Stimulated activated CD4-positive, alpha-beta T cell treated with anti-CD3 and anti-CD28 coated beads, Interleukin-1b, Interleukin-23, amount 100 ng/mL, for 48 hours (primary cell): ENCODE data around the gene GDE1.

Source experiments
- DNase-seq: peaks from one replicate; pipeline ENCODE4 v3.0.0-alpha.2; 2020

The GDE1 gene

DNA sequence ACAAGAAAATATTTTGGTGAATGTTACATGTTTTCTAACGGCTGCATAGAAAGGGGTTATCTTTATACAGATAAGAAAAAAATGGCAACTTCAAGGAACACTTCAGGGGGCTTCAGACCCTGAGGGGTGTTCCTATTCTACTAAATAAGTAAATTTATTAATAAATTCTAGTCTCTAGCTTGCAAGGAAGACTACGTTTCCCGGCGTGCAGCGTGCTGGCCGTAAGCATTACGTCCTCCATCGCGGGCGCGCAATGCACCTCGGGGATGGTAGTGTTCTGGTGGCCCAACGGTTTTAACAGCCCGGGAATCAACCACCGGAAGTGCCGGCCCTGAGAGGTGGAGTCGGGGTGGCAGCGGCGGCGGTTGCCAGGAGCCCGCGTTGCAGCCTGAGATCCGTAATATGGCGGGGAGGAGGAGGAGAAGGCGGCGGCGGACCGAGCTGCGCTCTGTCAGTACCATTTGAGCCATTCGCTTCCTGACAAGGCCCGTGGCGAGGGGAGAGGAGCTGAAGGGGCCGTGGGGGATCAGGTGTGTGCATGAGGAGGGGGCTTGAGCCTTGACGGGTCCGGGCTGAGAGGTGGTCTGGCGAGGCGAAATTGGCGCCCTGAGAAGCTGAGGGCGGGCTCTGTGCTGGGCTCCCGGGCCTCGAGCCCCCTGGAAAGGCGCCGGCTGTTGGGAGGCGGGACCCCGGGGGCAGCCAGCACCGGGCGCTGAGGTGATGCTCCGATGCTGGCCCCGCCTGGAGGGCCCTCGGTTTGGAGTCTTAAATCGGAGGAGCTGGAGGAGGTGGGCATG is 1.9 kb upstream of the GDE1 start, which contains the start of gene CCP110:
TSS of gene CCP110 (plus strand) at position 384 of the 797 bp plus-strand sequence. CDS start 3,940 bp downstream, outside the sequence.
- DNase-seq = peak; percentile 96

DNA sequence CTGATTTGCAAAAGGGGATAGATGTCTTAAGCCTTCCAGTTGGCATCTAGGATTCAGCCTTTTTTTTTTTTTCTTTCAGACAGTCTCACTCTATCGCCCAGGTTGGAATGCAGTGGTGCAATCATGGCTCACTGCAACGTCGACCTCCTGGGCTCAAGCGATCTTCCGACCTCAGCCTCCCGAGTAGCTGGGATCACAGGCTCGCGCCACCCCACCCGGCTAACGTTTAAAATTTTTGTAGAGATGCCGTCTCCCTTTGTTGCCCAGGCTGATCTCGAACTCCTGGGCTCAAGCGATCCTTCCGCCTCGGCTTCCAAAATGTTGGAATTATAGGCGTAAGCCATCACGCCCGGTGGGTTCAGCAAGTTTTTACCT is 1.3 kb upstream of the GDE1 start:
- DNase-seq = no peak

DNA sequence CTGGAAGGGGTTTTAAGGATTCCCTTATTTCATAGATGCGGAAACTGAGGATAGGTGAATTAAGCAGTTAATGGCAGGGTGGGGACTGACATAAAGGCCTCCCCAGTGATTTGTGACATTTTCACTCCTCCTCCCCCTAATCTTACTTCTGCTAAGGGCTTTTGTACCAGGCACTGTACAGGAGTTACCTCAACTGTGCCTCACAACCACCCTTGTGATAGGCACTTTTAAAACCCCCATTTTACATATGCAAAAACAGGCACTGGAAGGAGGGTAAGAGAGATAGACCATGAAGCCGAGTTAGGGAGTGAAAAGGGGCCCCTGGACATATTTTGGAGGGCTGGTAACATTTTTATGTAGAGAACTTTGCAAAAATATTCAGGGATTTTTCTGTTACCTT is 862 bp upstream of the GDE1 start:
- DNase-seq = no peak

DNA sequence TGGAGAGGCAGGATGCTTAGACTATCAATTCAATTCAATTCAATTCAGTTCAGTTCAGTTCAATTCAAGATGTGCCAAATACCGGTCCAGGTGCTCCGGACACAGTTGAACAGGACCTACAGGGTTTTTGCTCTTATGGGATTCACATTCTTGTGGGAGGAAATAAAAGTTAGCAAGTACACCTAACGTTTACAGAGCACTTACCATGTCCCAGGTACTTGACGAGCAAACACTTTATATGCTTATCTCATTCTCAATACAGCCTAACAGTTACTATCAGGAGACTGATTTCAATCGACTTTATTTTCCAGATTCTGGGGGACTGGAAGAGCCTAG is 467 bp upstream of the GDE1 start:
- no peak for DNase-seq

DNA sequence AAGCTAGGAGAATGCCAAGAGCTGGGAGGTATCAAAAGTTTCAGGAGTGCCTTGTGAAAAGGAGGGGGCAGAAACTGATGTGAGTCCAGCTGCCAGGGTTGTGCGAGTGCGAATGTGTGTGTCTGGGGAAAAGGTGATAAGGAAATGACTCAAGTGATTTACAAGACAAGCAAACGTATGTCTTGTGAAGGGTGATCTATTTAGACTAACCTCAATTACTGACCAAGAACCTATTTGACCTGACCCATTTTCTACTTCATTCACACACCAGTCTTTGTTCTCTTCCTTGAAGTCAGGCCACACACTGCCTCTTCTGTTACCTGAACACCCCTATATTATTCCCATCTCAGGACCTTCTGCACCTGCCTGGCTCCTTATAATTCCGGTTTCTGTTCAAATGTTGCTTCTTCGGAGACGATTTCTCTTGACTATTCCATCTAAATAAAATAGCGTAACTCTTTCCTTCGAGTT is 1.0 kb downstream of the GDE1 start:
- DNase-seq = peak; percentile 18

DNA sequence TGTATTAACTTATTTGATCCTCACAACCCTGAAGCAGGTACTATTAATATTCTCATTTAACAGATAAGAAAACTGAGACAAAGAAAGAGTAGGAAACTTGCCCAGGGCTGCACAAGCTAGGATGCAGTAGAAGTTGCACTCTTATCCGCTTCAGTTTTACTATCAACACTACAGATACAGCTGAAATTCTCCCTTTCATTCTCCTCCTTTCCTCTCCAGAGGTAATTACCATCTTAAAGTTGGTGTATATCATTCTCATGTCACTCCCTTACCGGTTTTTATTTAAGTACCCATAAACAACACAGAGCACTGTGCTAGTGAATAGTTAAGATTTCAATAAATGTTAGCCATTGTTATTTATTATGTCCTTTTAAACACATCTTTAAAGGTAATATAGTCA is 3.5 kb downstream of the GDE1 start:
- no peak for DNase-seq

DNA sequence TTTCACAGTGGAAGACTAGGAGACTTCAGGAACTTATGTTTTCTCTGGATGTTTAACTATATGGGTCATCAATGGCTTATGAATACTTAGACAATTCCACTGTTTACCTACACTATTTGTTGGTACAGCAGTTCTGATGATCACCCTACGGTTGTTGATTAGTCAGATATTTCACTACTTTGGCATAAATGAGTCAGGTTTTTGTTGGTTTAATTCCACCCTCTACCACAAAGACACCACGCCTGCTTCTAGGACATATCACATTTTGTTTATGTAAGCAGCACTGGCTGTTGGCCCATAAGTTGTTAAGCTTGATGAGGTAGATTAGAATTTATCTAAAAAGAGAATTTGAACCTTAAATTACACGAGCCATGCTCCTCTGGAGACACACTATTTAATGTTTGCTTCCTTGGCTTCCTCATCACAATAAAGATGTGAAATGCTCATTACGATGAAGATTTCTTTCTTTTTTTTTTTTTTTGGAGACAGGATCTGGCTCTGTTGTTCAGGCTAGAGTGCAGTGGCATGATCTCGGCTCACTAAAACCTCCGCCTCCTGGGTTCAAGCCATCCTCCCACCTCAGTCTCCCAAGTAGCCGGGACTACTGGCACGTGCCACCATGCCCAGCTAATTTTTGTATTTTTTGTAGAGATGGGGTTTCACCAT is 4.3 kb downstream of the GDE1 start:
- no peak for DNase-seq

DNA sequence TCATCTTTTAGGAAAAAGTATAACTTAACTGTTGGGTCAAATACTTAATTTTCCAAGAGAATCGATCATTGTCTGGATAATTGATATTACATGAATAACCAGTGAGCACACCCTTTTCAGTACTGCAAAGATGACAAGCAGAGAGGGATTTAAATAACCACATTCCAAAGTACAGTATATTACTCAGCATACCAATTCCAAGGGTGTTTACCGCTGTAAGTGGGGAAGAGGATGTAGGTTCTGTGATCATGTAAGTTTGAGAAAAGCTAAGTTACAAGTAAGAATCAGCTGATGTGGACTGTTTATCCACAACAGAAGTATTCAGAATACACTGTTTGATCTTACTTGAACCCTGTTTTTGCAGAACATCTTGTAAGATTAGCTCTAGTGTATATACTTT is 6.1 kb downstream of the GDE1 start:
- no peak for DNase-seq

DNA sequence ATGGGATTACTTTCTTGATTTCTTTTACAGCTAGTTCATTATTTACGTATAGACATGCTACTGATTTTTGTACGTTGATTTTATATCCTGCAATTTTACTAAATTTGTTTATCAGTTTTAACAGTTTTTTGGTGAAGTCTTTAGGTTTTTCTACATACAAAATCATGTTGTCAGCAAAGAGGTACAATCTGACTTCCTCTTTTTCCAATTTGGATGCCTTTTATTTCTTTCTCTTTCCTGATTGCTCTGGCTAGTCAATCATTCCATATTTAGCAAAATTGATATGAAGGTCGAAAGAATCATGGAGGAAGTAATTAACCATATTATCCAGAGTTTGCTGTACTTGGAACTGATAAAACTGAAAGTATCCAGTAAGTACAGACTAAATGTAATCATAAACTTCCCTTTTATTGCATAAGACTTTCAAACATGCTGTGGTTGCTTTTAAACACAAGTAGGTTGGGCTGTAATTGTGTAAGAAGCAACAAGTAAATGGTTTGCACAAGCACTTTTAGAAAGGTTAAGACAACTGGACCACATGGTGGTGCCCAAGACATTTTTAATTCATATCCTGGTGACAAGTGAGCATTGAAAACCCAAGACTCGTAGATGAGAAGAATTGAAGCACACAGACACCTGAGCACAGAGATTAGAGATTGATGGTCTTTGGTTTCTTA is 8.4 kb downstream of the GDE1 start:
- no peak for DNase-seq

DNA sequence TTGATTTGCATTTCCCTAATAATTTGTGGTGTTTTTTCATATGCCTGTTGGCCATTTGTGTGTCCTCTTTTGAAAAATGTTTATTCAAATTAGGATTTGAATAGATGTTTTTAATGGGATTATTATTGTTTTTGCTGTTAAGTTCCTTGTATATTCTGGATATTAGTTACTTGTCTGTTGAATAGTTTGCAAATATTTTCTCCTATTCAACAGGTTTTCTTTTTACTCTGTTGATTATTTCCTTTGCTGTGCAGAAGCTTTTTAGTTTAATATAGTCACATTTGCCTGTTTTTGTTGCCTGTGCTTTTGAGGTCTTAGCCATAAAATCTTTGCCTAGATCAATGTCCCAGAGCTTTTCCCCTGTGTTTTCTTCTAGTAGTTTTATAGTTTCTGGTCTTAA is 9.6 kb downstream of the GDE1 start:
- no peak for DNase-seq

DNA sequence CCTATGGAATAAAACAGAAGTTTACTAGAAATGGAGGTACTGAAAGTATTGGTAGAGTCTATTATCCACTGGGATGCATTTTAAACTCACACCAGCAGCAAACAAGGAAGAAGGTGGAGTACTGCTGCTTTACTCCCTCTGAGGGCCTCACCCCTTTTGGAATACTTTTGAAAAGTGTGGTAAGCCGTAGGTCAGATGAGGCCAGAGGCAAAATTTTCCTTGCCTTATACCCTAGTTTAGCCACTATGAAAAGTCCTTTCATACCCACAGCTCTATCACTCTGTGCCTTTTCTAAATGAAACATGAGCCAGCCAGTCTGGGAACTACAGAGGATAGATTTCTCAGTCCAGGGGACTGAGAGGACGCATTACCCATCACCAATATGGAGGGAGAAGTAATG is 14.0 kb downstream of the GDE1 start:
- DNase-seq = no peak

DNA sequence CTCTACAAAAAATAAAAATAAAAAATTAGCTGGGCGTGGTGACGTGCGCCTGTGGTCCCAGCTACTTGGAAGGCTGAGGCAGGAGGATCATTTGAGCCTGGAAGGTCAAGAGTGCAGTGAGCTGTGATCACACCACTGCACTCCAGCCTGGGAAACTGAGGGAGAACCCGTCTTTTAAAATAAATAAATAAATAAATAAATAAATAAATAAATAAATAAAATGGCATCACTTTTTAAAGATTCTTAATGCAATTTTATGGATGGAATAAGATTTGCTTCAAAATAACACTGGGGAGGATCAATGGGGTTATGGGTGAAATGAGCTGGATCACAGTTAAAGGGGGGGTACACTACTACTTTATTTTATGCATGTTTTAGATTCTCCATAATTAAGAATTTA is 14.9 kb downstream of the GDE1 start:
- DNase-seq = no peak

DNA sequence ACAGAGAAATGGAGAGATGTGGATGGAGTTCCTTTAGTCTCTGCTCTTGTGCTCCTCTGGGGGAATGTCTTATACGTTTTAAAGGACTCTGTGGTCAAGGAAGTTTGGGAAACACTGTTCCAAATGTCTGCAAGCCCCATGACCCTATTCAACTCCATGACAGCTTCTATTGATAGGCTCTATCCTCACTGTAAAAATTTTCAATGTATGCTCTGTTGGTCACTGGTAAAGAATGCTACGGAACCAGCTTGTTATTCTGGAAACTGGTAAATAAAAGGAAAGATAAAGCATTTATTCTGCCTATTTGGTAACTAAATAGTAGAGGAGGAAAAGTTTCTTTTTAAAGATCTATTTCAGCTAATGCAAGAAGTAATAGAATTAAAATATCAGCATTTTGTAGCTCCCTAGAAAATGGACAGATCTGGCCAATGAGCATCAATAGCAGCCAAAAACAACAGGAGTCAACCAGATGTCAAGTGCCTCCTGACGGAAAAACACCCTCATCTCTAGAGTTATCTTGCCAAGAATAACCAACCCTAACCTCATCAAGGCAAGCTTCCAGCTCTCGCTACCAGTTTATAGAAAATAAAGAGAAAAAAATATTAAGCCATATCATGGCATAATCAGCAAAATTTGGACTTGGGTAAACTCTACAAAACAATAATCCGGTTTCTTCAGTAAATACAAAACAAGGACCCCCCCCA is 16.1 kb downstream of the GDE1 start:
- no peak for DNase-seq

DNA sequence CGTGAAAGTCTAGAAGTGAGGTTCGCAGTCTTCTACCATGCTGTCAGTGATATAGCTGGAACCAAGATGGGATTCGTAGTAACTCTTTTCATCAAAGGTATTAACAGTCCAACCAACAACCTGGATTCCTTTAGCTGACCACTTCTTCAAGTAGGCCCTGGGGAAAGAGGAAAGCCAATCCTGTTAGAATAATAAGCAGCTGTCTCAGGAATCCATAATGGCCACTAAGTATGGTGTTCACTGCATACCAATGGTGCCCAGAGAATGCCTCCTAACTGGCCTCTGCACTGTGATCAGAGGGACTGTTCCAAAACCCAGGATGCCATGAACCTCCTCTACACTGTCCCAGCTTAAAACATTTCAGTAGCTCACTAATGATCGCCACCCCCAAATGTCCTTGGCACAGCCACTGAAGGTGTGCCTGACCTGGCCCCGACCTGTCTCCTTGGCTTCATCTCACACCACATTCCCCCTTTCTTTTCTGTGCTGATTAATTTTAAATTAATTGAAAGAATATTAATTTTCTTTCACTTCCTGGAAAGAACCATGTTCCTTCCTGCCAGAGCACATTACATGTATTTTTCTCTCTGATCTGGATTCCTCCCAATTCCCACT is 18.3 kb downstream of the GDE1 start:
- no peak for DNase-seq

DNA sequence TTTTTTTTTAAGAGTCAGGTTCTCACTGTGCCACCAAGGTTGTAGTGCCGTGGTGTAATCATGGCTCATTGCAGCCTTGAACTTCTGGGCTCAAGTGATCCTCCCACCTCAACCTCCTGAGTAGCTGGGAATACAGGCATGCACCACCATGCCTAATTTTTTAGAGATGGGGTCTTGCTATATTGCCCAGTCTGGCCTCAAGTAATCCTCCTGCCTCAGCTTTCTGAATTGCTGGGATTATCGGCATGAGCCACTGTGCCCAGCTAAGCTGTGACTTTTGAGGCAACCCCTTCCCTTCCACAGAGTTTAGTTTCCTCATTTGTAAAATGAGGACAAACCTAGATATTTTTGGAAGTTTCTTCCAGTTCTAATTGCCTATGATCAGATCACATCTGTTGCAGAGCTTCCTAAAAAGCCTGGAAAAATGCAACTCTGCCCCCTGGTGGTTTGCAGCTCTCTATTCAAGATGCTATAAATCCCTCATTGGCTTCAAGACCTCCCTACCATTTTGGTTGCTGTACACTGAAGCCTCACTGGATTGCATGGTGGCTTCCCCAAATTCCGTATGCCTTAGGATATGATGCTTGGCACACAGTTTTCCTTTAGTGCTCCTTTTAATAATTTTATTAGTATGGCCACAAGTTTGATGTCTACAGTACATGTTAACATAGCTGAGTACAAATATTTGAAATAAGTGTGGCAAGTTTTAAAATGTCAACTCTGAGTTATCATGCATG is 19.3 kb downstream of the GDE1 start:
- DNase-seq = peak; percentile 57

DNA sequence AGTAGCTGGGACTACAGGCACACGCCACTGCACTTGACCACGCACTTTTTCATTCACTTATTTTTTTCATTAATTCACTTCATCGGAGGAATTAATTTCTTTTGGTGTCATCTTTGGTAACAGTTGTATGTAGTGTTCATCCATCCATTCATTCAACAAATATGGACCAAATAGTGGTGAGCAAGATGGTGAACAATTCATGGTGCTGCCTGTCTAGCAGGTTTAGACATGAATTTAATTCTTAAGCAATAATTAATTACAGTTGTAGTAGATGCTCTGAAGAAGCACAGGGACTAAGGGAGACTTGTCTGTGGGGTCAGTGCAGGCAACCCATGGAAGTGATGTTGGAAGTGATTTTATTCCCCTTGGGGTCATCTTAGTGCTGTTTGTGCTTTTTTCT is 22.4 kb downstream of the GDE1 start:
- no peak for DNase-seq

DNA sequence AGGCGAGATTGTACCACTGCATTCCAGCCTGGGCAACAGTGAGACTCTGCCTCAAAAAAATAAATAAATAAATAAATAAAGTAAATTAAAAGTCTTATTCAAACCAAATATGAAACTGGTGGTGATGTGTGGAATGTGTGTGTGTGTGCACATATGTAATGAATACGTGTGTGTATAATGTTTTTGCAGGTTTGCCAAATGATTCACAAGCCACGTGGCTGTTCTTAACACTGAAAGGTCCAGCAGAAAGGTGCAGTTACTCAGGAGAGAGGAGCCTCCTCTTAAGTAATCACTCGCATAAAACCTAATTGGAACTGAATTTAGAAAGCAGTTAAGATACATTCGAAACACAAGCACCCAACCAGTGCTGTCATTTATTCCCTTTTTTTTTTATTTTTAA is 22.9 kb downstream of the GDE1 start:
- DNase-seq = no peak

DNA sequence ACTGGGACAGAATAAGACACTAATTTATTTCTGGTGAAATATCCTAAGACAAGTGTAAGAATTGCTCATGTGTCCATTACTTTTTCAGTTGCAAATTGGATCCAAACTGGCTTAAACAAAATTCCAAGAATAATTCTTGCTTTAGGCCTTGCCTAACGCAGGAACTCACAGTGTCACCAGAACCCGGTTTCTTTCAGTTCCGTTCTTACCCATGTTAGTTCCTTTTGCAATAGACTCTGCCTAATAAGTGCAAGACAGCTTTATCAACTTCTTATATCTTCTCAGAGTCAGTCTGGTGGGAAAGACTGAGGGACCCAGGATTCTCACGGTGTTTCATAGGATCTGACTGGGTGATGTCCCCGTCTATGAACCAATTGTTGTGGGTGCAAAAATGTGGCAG is 24.7 kb downstream of the GDE1 start:
- no peak for DNase-seq

DNA sequence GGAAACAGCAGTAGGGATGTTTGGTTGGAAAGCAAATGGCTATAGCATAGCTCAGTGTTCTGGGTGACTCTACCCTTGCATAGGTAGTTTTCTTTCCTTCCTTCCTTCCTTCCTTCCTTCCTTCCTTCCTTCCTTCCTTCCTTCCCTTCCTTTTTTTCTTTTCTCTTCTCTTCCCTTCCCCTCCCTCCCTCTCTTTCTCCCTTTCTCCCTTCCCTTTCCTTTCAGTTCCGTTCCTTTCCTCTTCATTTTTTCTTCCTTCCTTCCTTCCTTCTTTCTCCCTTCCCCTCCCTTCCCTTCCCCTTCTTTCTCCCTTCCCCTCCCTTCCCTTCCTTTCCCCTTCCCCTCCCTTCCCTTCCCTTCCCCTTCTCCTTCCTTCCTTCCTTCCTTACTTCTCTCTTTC is 31.3 kb downstream of the GDE1 start:
- no peak for DNase-seq

DNA sequence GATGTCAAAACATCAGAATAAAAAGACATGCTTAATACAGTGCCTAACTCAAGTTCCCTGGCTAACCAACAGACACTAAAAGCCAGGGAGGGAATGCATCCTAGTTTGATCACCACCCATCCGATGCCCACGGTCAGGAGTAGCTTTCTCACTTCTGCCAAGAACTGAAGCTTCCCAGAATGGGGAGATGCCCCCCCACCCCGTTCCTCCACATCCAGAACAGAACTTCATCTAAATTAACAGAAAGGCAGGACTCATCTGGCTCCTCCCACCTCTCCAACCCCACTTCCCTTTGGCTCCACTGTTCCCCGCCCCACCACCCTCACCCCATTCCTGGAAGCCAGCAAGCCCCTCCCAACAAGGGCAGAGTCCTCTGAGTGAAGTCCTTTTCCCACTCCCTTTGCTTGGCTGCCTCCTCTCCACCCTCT is 33.7 kb downstream of the GDE1 start:
- no peak for DNase-seq

DNA sequence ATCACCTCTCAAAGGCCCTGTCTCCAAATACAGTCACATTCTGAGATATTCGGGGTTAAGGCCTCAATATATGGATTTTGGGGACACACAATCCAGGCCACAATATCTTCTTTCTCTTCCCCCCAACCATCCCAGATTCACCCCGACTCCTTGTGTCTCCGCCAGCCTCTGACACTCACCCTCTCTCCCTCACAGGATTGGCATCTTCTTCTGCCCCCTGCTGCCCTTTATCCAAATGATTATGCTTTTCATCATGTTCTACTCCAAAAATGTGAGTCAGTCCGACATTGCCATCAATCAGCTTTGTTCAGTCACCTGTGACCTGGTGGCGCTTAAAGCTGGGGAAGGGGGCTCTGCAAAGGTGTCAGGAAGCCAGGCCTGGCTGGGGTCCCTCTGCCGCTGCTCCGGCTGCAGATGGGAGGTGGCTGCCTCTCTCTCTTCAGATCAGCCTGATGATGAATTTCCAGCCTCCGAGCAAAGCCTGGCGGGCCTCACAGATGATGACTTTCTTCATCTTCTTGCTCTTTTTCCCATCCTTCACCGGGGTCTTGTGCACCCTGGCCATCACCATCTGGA is 35.1 kb downstream of the GDE1 start:
- DNase-seq = no peak

DNA sequence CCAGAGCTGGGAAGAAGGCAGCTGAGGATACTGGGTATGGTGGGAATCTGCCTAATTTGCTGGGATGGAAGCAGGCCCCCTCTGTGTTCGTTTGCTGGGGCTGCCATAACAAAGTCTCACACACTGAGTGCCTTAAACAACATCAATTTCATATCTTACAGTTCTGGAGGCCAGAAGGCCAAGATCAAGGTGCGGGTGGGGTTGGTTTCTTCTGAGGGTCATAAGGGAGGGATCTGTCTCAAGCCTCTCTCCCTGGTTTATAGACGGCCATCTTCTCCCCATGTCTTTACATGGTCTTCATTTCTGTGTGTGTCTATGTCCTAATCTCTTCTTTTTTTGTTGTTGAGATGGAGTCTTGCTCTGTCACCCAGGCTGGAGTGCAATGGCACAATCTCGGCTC is 35.8 kb downstream of the GDE1 start:
- DNase-seq = no peak
